ENCODE measurements around the gene MOK. TPM values are rescaled to one million over a fixed set of nuclear protein-coding genes. Genes with fewer than 3 reads are reported as not detected.
A peak's percentile ranks its signal among the peaks of the same experiment; 100 is the strongest.

Gene MOK
- total RNA-seq, 3 donors from 2014 or later (not counting 1 experiment from before 2014, with no cell fraction given): 3.9 to 6.5 (median 4.7) TPM

GRCh38 chr14:102325791-102326345 is 20.9 kb upstream of the MOK start:
- Mint-ChIP-seq H3K4me1 (peaks cover 5 to 7% of the 10 kb centered on the region in 2 donors), H3K27ac (no peak overlapping the region), H3K27me3 (ENCODE audit: low read depth in 2 of 2) (no peaks in the 10 kb centered on the region), H3K36me3 (no peaks in the 10 kb centered on the region), H3K9me3 (no peaks in the 10 kb centered on the region), H3K4me3 (no peak overlapping the region)
- Histone ChIP-seq H3K27ac (ENCODE audit: low read length) (no peak overlapping the region), H3K4me3 (ENCODE audit: low read length) (no peak overlapping the region), H3K4me1 (ENCODE audit: control insufficient read depth, insufficient read depth, low read length) (no peaks in the 10 kb centered on the region), H3K27me3 (ENCODE audit: control insufficient read depth, insufficient read depth, low read length) (no peaks in the 10 kb centered on the region), H3K9me3 (ENCODE audit: control insufficient read depth, insufficient read depth, low read length) (no peaks in the 10 kb centered on the region), H3K36me3 (ENCODE audit: control insufficient read depth, insufficient read depth, low read length) (peaks cover 4% of the 10 kb centered on the region)
- ATAC-seq: no peak
- intact Hi-C loops (cut with micrococcal nuclease): no loop called here
- DNase-seq: no peak
- 94% methylated on average over 9 of the region's 9 CpGs for WGBS (ENCODE audit: insufficient coverage)
- TF ChIP-seq CTCF (IDR thresholded peaks at IDR 0.05): no peak

GRCh38 chr14:102323102-102323501 is 18.1 kb upstream of the MOK start:
- WGBS (ENCODE audit: insufficient coverage): 54% methylated on average over 8 of the region's 8 CpGs
- peaks cover 19% of the 10 kb centered on the region for H3K4me1 ChIP-seq (ENCODE audit: control insufficient read depth, insufficient read depth, low read length)
- Mint-ChIP-seq H3K27me3 (ENCODE audit: low read depth in 2 of 2) (no peaks in the 10 kb centered on the region), H3K36me3 (no peaks in the 10 kb centered on the region), H3K4me3 (no peak overlapping the region), H3K9me3 (no peaks in the 10 kb centered on the region), H3K27ac (no peak overlapping the region), H3K4me1 (peaks cover 24 to 26% of the 10 kb centered on the region in 2 donors)
- H3K27me3 ChIP-seq (ENCODE audit: control insufficient read depth, insufficient read depth, low read length): no peaks in the 10 kb centered on the region
- intact Hi-C loops (cut with micrococcal nuclease): no loop called here
- DNase-seq (peak in 1 of 2 donors; percentile 56), ATAC-seq (peak in 1 of 3 donors; percentile 12)
- TF ChIP-seq CTCF (IDR thresholded peaks at IDR 0.05): peak; percentile 28
- no peak overlapping the region for H3K4me3 ChIP-seq (ENCODE audit: low read length)
- no peaks in the 10 kb centered on the region for H3K9me3 ChIP-seq (ENCODE audit: control insufficient read depth, insufficient read depth, low read length)
- H3K27ac ChIP-seq (ENCODE audit: low read length): no peak overlapping the region
- peaks cover 4% of the 10 kb centered on the region for H3K36me3 ChIP-seq (ENCODE audit: control insufficient read depth, insufficient read depth, low read length)

GRCh38 chr14:102321456-102322422 is 16.8 kb upstream of the MOK start:
- peaks cover 4% of the 10 kb centered on the region for H3K36me3 ChIP-seq (ENCODE audit: control insufficient read depth, insufficient read depth, low read length)
- H3K4me1 Mint-ChIP-seq: peaks cover 38 to 40% of the 10 kb centered on the region in 2 donors
- H3K27me3 ChIP-seq (ENCODE audit: control insufficient read depth, insufficient read depth, low read length): no peaks in the 10 kb centered on the region
- no peak overlapping the region for H3K4me3 ChIP-seq (ENCODE audit: low read length)
- no peak overlapping the region for H3K4me3 Mint-ChIP-seq
- 96% methylated on average over 11 of the region's 12 CpGs for WGBS (ENCODE audit: insufficient coverage)
- H3K4me1 ChIP-seq (ENCODE audit: control insufficient read depth, insufficient read depth, low read length): peaks cover 30% of the 10 kb centered on the region
- no peak overlapping the region for H3K27ac Mint-ChIP-seq
- no peak for TF ChIP-seq CTCF (IDR thresholded peaks at IDR 0.05)
- H3K9me3 ChIP-seq (ENCODE audit: control insufficient read depth, insufficient read depth, low read length): no peaks in the 10 kb centered on the region
- no peaks in the 10 kb centered on the region for H3K36me3 Mint-ChIP-seq
- intact Hi-C loops (cut with micrococcal nuclease): no loop called here
- no peaks in the 10 kb centered on the region for H3K27me3 Mint-ChIP-seq (ENCODE audit: low read depth in 2 of 2)
- no peak for DNase-seq
- H3K9me3 Mint-ChIP-seq: no peaks in the 10 kb centered on the region
- no peak overlapping the region for H3K27ac ChIP-seq (ENCODE audit: low read length)
- ATAC-seq: no peak

Data from natural killer cell (primary cell).